Adrenal gland (tissue), 12 donors: ENCODE results near the gene RGPD8. TPM values are rescaled to one million over a fixed set of nuclear protein-coding genes. Genes with fewer than 3 reads are reported as not detected.

Experiments used
- DNase-seq, 7 donors: peaks; one replicate each; pipeline ENCODE4 v3.0.0-alpha.2; 2019 to 2020
- H3K27ac ChIP-seq, 5 donors: fragments of 200-600 bp; sonication (generic) in 4 of 5; 1 replicate in 3 of 5; 2 replicates in 2 of 5; pipeline versions ENCODE4 v1.5.1 to v1.8.0; 2016 to 2020; ENCODE audit warnings: mild to moderate bottlenecking in 1 of 5
- H3K27me3 ChIP-seq: fragments of 200-600 bp; 2 replicates; pipeline ENCODE4 v1.8.0; 2021
- H3K36me3 ChIP-seq, 2 donors: fragments of 200-600 bp; replicated peaks in 1 of 2; 1 replicate in 1 of 2; 2 replicates in 1 of 2; pipeline versions ENCODE4 v1.5.1 to v1.8.0; 2018 to 2022
- H3K4me1 ChIP-seq, 2 donors: fragments of 200-600 bp; replicated peaks in 1 of 2; 1 replicate in 1 of 2; 2 replicates in 1 of 2; pipeline versions ENCODE4 v1.5.1 to v1.8.0; 2018 to 2021
- H3K4me3 ChIP-seq, 4 donors: fragments of 200-600 bp; sonication (generic) in 3 of 4; one replicate each; pipeline ENCODE4 v1.5.1; 2016 to 2018
- H3K9me3 ChIP-seq, 3 donors: fragments of 200-600 bp; sonication (generic) in 1 of 3; replicated peaks in 1 of 3; 1 replicate in 2 of 3; 2 replicates in 1 of 3; pipeline versions ENCODE4 v1.5.1 to v1.8.0; 2016 to 2021
- POLR2A ChIP-seq, 2 donors: fragments of 450-650 bp; IDR thresholded peaks; one replicate each; pipeline ENCODE4 v1.6.1; 2017; ENCODE audit warnings: antibody characterized with exemption in 2 of 2, mild to moderate bottlenecking in 2 of 2, moderate library complexity in 1 of 2
- WGBS, 4 donors: extraction: QIAGEN DNeasy Blood & Tissue Kit in 2 of 4; methylation state at CpG; one replicate each; pipeline versions ENCODE4 v1.1.5 to v1.1.7; 2013 to 2017; 5-methylcytosine and 5-hydroxymethylcytosine counted together
- intact Hi-C, 2 donors: fragments of 100-400 bp; cut with DNase I; formaldehyde crosslinking; loops; one replicate each; pipeline versions ENCODE4 v1.14.1 to v1.15.0; 2022 to 2023
- polyA plus RNA-seq, 3 donors: library from polyadenylated mRNA; stranded (reverse); fragments of 200-250 nt in 2 of 3; fragments of 350-450 nt in 1 of 3; fragmentation: Illumina TruSeq in 1 of 3; extraction: RNeasy Lipid Tissue Mini Kit (QIAGEN cat#74804) in 1 of 3; gene quantifications; one replicate each; pipeline ENCODE4 v1.2.3, GENCODE V29; 2013 to 2014
- small RNA-seq, 2 donors: library from RNA; depleted of rRNA; stranded (forward); fragments of <200 nt; gene quantifications; one replicate each; pipeline ENCODE3, GENCODE V24; 2016
- total RNA-seq, 9 donors: library from RNA; depleted of rRNA in 4 of 9; stranded (reverse); fragments of >200 nt in 4 of 9; fragments of 120-200 nt in 1 of 9; fragmentation: NEBNext Ultra II Directional in 1 of 9; extraction: Animal tissue kit (Norgen Biotek cat#: 25700) in 1 of 9; gene quantifications; one replicate each; pipeline versions ENCODE4 v1.1.0 to v1.2.4, GENCODE V29; 2013 to 2023
- TF ChIP-seq, protein P1 (sequence below), 6 experiments: fragments of 450-650 bp in 4 of 6; fragments of 200-600 bp in 2 of 6; sonication (generic) in 1 of 6; IDR thresholded peaks; 1 replicate in 5 of 6; 2 replicates in 1 of 6; pipeline versions ENCODE4 v1.5.1 to v1.8.0; 2016 to 2021; ENCODE audit warnings: antibody characterized with exemption in 6 of 6, mild to moderate bottlenecking in 2 of 6, moderate library complexity in 1 of 6
- donor health status: healthy with polysubstance abuse.
- donor health status: Bipolar disorder and iron deficiency.
- donor health status: DM: yes; HTN: yes; CAD: no.
- donor health status: DM: no; HTN: no; CAD: no.
- donor health status: DM: no; HTN: no; CAD: no.
- donor health status: DM: yes; HTN: yes; CAD: no.

The RGPD8 gene
- total and polyA plus RNA-seq, 12 donors = 0.44 to 23.6 (median 10.9) TPM

DNA sequence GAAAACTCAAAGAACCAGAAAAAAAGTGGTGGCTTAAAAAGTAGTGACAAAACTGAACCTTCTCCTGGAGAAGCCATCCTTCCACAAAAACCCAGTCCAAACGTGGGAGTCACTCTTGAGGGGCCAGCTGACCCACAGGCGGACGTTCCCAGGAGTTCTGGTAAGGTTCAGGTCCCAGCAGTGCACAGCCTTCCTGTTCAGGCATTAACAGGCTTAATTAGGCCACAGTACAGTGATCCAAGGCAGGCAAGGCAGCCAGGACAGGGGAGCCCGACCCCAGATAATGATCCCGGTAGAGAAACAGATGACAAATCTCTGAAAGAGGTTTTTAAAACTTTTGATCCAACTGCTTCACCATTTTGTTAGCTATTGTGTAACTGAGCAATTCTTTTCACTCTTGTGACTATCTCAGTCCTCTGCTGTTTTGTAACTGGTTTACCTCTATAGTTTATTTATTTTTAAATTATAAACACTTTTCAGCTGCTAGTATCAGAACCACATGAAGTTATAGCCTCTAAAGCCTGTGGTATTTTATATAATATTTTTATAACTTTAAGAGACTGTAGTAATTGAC, 101.2 kb downstream of the RGPD8 start:
- Histone ChIP-seq H3K9me3 (no peaks in the 10 kb centered on the region), H3K36me3 (no peaks in the 10 kb centered on the region), H3K4me3 (no peak overlapping the region), H3K27me3 (no peaks in the 10 kb centered on the region), H3K4me1 (no peaks in the 10 kb centered on the region), H3K27ac (no peak overlapping the region)
- intact Hi-C loops = no loop called here
- TF ChIP-seq POLR2A (IDR thresholded peaks at IDR 0.05) = no peak
- TF ChIP-seq, protein P1, sequence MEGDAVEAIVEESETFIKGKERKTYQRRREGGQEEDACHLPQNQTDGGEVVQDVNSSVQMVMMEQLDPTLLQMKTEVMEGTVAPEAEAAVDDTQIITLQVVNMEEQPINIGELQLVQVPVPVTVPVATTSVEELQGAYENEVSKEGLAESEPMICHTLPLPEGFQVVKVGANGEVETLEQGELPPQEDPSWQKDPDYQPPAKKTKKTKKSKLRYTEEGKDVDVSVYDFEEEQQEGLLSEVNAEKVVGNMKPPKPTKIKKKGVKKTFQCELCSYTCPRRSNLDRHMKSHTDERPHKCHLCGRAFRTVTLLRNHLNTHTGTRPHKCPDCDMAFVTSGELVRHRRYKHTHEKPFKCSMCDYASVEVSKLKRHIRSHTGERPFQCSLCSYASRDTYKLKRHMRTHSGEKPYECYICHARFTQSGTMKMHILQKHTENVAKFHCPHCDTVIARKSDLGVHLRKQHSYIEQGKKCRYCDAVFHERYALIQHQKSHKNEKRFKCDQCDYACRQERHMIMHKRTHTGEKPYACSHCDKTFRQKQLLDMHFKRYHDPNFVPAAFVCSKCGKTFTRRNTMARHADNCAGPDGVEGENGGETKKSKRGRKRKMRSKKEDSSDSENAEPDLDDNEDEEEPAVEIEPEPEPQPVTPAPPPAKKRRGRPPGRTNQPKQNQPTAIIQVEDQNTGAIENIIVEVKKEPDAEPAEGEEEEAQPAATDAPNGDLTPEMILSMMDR (IDR thresholded peaks at IDR 0.05) = no peak
- DNase-seq = no peak
- WGBS, 4 donors = 76 to 90% (median 82%) methylated on average over 5 of the region's 5 CpGs

DNA sequence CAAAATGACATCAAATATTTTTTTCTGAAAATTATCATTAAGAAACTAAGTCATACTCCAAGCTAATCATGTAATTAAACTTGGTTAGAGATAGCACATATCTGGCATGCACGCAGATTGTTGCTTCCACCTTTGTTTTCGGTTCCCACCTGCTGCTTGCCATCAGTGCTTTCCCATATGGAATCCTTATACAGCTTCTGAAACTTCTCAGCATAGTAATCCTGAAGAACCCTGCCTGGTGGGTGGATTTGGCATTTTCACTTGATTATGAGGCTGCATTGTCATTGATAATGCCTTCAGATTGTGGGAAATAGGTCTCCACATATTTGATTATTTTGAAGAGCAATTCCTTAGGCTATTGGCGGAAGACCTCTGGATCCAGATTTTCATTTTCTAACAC, 110.5 kb downstream of the RGPD8 start:
- Histone ChIP-seq H3K9me3 (no peaks in the 10 kb centered on the region), H3K27me3 (no peaks in the 10 kb centered on the region), H3K4me1 (peaks cover 0 to 5% of the 10 kb centered on the region in 2 donors), H3K36me3 (peaks cover 0 to 4% of the 10 kb centered on the region in 2 donors), H3K27ac (no peak overlapping the region), H3K4me3 (no peak overlapping the region)
- no peak for DNase-seq
- TF ChIP-seq POLR2A (IDR thresholded peaks at IDR 0.05) = no peak
- TF ChIP-seq, protein P1 (IDR thresholded peaks at IDR 0.05) = no peak
- WGBS, 4 donors = 95 to 99% (median 97%) methylated on average over 3 of the region's 3 CpGs
- intact Hi-C loops = no loop called here

DNA sequence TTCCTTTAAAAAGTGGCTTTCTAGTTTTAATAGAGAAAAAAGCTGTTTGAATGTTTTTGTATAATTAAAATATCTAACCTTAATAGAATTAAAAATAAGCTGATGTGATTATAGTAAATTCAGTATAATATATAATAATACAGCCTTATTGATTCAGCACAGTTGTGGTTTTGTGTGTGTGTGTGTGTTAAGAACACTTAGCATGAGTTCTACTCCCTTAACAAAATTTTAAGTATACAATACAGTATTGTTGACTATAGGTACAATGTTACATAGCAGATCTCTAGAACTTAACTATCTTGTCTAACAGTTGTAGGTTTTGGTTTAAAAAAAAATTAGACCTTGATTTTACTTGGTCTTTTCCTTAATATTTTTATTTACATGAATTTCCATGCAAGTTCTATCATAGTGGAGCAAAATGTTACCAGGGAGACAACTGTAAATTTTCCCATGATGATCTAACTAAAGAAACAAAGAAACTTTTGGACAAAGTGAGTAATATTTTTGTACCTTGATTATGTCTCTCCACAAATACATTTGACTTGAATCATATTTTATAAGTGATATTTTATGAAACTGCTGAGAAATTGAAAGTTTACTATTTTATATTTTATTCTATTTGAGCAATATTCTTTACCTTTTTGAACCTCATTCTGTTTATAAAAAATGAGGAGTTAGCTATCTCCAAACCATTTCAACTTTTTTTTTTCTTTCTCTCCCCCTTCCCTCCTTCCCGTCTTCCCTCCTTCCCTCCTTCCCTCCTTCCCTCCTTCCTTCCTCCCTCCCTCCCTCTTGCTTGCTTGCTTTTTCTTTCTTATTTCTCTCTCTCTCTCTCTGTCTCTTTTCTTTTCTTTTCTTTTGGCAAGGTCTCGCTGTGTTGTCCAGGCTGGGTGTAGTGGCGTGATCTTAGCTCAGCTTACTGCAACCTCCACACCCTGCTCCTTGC, 111.8 kb downstream of the RGPD8 start:
- intact Hi-C loops = no loop called here
- Histone ChIP-seq H3K4me3 (no peak overlapping the region), H3K9me3 (no peaks in the 10 kb centered on the region), H3K27me3 (no peaks in the 10 kb centered on the region), H3K27ac (no peak overlapping the region), H3K36me3 (peaks cover 0 to 4% of the 10 kb centered on the region in 2 donors), H3K4me1 (peaks cover 0 to 18% of the 10 kb centered on the region in 2 donors)
- no peak for DNase-seq
- 90 to 95% (median 95%) methylated on average over 3 of the region's 3 CpGs for WGBS, 4 donors
- TF ChIP-seq POLR2A (IDR thresholded peaks at IDR 0.05) = no peak
- TF ChIP-seq, protein P1 (IDR thresholded peaks at IDR 0.05) = no peak

Small RNA genes within 50 kb of the gene (small RNA-seq; reads per million reads assigned to genes)
- 0 reads per million in 2 donors for gene AC115115.1

Other genes with a start within 250 kb of the RGPD8 start
- gene ZC3H8, start 178.6 kb downstream of the RGPD8 start, total RNA-seq = 10 to 100 TPM in 4 of 9 donors, 1 to 10 TPM in 4, under 1 TPM in 1; 0.85 to 16.5 (median 8.2) TPM
- 10 to 100 TPM in 1 of 3 donors, 1 to 10 TPM in 2; 3.0 to 17.4 (median 6.9) TPM for gene ZC3H8, start 178.6 kb downstream of the RGPD8 start, polyA plus RNA-seq
- gene ZC3H6, start 158.0 kb downstream of the RGPD8 start, total RNA-seq = 10 to 100 TPM in 5 of 9 donors, 1 to 10 TPM in 4; 4.1 to 19.0 (median 11.9) TPM
- gene ZC3H6, start 158.0 kb downstream of the RGPD8 start, polyA plus RNA-seq = 1 to 10 TPM; 2.5 to 9.3 (median 6.0) TPM
- 10 to 100 TPM in 8 of 9 donors, 1 to 10 TPM in 1; 6.3 to 24.5 (median 19.2) TPM for gene TTL, start 48.5 kb upstream of the RGPD8 start, total RNA-seq
- gene TTL, start 48.5 kb upstream of the RGPD8 start, polyA plus RNA-seq = 10 to 100 TPM in 2 of 3 donors, 1 to 10 TPM in 1; 9.7 to 17.5 (median 13.7) TPM
- 10 to 100 TPM; 10.7 to 30.3 (median 21.3) TPM for gene POLR1B, start 108.8 kb upstream of the RGPD8 start, total RNA-seq
- 10 to 100 TPM in 1 of 3 donors, 1 to 10 TPM in 2; 4.2 to 21.6 (median 6.8) TPM for gene POLR1B, start 108.8 kb upstream of the RGPD8 start, polyA plus RNA-seq
- 10 to 100 TPM; 19.1 to 56.5 (median 33.8) TPM for gene CHCHD5, start 151.0 kb upstream of the RGPD8 start, total RNA-seq
- 10 to 100 TPM in 2 of 3 donors, 1 to 10 TPM in 1; 8.9 to 34.3 (median 29.9) TPM for gene CHCHD5, start 151.0 kb upstream of the RGPD8 start, polyA plus RNA-seq
- 10 to 100 TPM in 7 of 9 donors, 1 to 10 TPM in 2; 6.9 to 28.1 (median 22.2) TPM for gene SLC20A1, start 212.3 kb upstream of the RGPD8 start, total RNA-seq
- 10 to 100 TPM; 14.1 to 23.8 (median 20.8) TPM for gene SLC20A1, start 212.3 kb upstream of the RGPD8 start, polyA plus RNA-seq